Measurements from ENCODE around the gene LRBA. TPM values are rescaled to one million over a fixed set of nuclear protein-coding genes. Genes with fewer than 3 reads are reported as not detected.
A peak's percentile ranks its signal among the peaks of the same experiment; 100 is the strongest.

The LRBA gene
- total RNA-seq, 2 donors from 2014 or later = 37.7 to 70.5 TPM

- Mint-ChIP-seq H3K4me1 (ENCODE audit: low read depth in 2 of 2) (peaks cover 7 to 13% of the 10 kb centered on the region in 2 donors), H3K27ac (no peak overlapping the region), H3K9me3 (peaks cover 4% of the 10 kb centered on the region), H3K27me3 (no peaks in the 10 kb centered on the region), H3K36me3 (peaks cover 16% of the 10 kb centered on the region), H3K4me3 (no peak overlapping the region)
- ATAC-seq (no peak), DNase-seq (ENCODE audit: low spot score) (no peak)
Observed at GRCh38 chr4:150451883-150452282, 563.2 kb downstream of the LRBA start.

DNA sequence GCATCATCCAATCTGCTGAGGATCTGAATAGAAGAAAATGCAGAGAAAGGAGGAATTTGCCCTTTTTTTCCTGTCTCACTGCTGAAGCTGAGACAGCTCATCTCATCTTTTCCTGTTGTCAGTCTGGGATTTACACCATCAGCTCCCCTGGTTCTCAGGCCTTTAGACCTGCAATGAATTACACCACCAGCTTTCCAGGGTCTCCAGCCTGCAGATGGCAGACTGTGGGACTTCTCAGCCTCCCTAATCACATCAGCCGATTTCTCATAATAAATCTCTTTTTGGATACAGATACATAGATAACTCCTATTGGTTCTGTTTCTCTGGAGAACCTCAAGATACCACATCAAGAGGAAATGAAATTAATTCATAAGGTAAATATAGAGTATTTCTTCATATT, 567.7 kb downstream of the LRBA start:
- no peaks in the 10 kb centered on the region for H3K27me3 Mint-ChIP-seq
- H3K36me3 Mint-ChIP-seq = peaks cover 4% of the 10 kb centered on the region
- DNase-seq (ENCODE audit: low spot score) (no peak), ATAC-seq (no peak)
- H3K9me3 Mint-ChIP-seq = no peaks in the 10 kb centered on the region
- no peak overlapping the region for H3K4me3 Mint-ChIP-seq
- peaks cover 0 to 4% of the 10 kb centered on the region in 2 donors for H3K4me1 Mint-ChIP-seq (ENCODE audit: low read depth in 2 of 2)
- H3K27ac Mint-ChIP-seq = peak overlapping the region in 1 of 2 donors; percentile 4

GRCh38 chr4:150439451-150439933, 575.6 kb downstream of the LRBA start:
- no peak for DNase-seq (ENCODE audit: low spot score)
- Mint-ChIP-seq H3K9me3 (no peaks in the 10 kb centered on the region), H3K27me3 (no peaks in the 10 kb centered on the region), H3K4me3 (no peak overlapping the region), H3K4me1 (ENCODE audit: low read depth in 2 of 2) (peaks cover 7 to 14% of the 10 kb centered on the region in 2 donors), H3K36me3 (peaks cover 14% of the 10 kb centered on the region), H3K27ac (no peak overlapping the region)
- no peak for ATAC-seq

DNA sequence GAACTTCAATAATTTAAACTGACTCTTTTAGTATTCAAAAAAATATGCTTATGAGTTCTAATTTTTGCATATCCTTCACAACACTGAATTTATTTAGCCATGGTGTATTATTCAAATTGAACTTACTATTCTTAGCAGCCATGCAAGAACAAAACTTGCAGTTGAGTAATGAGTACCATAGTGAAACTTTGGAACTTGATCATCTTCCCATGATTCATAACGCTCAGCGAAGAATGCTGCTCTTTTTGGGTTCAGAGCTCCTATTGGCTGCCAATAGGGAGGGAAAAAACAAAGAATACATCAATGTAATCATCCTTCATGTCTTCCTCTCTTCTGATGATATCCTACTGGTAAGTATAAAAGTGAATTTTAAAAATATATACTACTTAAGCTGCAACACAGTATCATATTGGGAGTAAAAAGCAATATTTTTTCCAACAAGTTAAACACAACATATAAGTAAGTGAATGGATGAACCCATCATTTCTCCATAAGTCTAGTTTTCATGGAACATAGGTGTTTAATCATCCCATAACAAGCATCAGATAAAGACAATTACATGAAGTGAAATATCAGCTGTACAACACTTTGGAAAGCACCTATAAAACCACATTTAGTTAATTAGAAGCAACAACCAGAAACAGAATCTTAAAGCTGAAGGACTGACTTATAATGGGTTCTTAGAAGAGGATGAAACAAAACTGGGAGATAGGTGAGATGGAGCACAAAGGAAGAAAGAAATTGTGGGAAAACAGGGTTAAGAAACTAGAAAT, 578.3 kb downstream of the LRBA start:
- Mint-ChIP-seq H3K4me3 (peak overlapping the region; percentile 37), H3K4me1 (ENCODE audit: low read depth in 2 of 2) (peaks cover 7 to 14% of the 10 kb centered on the region in 2 donors), H3K9me3 (no peaks in the 10 kb centered on the region), H3K36me3 (peaks cover 19% of the 10 kb centered on the region), H3K27me3 (no peaks in the 10 kb centered on the region), H3K27ac (peak overlapping the region; percentile 5 to 77)
- ATAC-seq (peak; percentile 75 to 84), DNase-seq (ENCODE audit: low spot score) (no peak)

- Mint-ChIP-seq H3K4me3 (no peak overlapping the region), H3K9me3 (no peaks in the 10 kb centered on the region), H3K27ac (no peak overlapping the region), H3K4me1 (ENCODE audit: low read depth in 2 of 2) (peaks cover 2 to 3% of the 10 kb centered on the region in 2 donors), H3K27me3 (no peaks in the 10 kb centered on the region), H3K36me3 (peaks cover 16% of the 10 kb centered on the region)
- ATAC-seq (no peak), DNase-seq (ENCODE audit: low spot score) (no peak)
Observed at GRCh38 chr4:150431221-150431620, 583.9 kb downstream of the LRBA start.

- Mint-ChIP-seq H3K9me3 (no peaks in the 10 kb centered on the region), H3K27ac (no peak overlapping the region), H3K4me1 (ENCODE audit: low read depth in 2 of 2) (no peaks in the 10 kb centered on the region), H3K27me3 (no peaks in the 10 kb centered on the region), H3K36me3 (no peaks in the 10 kb centered on the region), H3K4me3 (no peak overlapping the region)
- no peak for ATAC-seq
- no peak for DNase-seq (ENCODE audit: low spot score)
Observed at GRCh38 chr4:150425161-150425560, 589.9 kb downstream of the LRBA start.

DNA sequence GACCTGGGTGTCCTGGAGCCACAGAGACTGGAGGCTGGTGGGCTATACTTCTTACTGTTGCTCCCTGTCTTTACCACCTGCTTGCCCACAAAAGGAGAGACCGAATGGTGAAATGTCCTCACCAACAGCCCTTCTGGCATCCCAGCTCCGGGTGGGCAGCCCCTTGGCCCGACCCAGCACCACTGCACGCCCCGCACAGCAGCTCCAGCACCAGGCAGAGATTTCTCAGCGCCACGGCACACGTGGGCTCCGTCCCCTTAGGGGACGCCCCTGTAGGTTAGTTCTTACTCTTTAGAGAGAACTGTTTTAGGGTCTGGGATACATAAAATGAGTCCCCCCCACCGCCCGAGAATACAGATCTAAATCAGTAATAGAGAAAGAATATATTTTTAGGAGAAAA, 591.6 kb downstream of the LRBA start:
- no peak overlapping the region for H3K27ac Mint-ChIP-seq

GRCh38 chr4:150423074-150423473, 592.0 kb downstream of the LRBA start:
- no peak for ATAC-seq
- no peak overlapping the region for H3K4me3 Mint-ChIP-seq
- H3K4me1 Mint-ChIP-seq (ENCODE audit: low read depth in 2 of 2) = no peaks in the 10 kb centered on the region
- no peak overlapping the region for H3K27ac Mint-ChIP-seq
- H3K27me3 Mint-ChIP-seq = no peaks in the 10 kb centered on the region
- no peaks in the 10 kb centered on the region for H3K36me3 Mint-ChIP-seq
- no peaks in the 10 kb centered on the region for H3K9me3 Mint-ChIP-seq
- DNase-seq (ENCODE audit: low spot score) = no peak

More for the DNA sequence above, 591.6 kb downstream of the LRBA start:
- Mint-ChIP-seq H3K36me3 (no peaks in the 10 kb centered on the region), H3K9me3 (no peaks in the 10 kb centered on the region), H3K27me3 (no peaks in the 10 kb centered on the region), H3K4me1 (ENCODE audit: low read depth in 2 of 2) (no peaks in the 10 kb centered on the region), H3K4me3 (no peak overlapping the region)
- DNase-seq (ENCODE audit: low spot score) (no peak), ATAC-seq (no peak)

DNA sequence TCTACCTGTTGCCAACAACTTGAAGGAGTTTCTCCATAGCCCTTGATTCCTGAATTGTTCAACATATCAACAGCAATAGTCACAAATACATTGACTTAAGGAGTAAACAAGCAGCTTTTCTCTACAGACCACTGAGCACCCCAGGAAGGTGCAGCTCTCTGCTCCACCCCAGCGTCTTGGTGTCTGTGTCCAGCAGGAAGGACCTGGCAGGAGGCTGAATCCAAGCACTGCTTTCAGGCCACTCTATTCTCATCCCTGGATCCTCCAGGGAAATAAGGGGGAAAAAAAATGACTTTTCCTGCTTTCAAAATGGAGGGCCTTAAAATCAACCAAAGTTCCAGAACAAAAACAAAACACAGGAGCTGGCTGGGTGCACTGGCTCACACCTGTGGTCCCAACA, 593.5 kb downstream of the LRBA start:
- H3K27ac Mint-ChIP-seq = no peak overlapping the region
- H3K36me3 Mint-ChIP-seq = no peaks in the 10 kb centered on the region
- no peak for DNase-seq (ENCODE audit: low spot score)
- no peaks in the 10 kb centered on the region for H3K9me3 Mint-ChIP-seq
- no peak for ATAC-seq
- no peaks in the 10 kb centered on the region for H3K27me3 Mint-ChIP-seq
- no peaks in the 10 kb centered on the region for H3K4me1 Mint-ChIP-seq (ENCODE audit: low read depth in 2 of 2)
- no peak overlapping the region for H3K4me3 Mint-ChIP-seq

GRCh38 chr4:150419939-150420338, 595.1 kb downstream of the LRBA start:
- no peaks in the 10 kb centered on the region for H3K27me3 Mint-ChIP-seq
- no peak for DNase-seq (ENCODE audit: low spot score)
- H3K4me3 Mint-ChIP-seq = no peak overlapping the region
- ATAC-seq = no peak
- no peaks in the 10 kb centered on the region for H3K4me1 Mint-ChIP-seq (ENCODE audit: low read depth in 2 of 2)
- H3K27ac Mint-ChIP-seq = no peak overlapping the region
- H3K36me3 Mint-ChIP-seq = no peaks in the 10 kb centered on the region
- no peaks in the 10 kb centered on the region for H3K9me3 Mint-ChIP-seq

- H3K27me3 Mint-ChIP-seq = no peaks in the 10 kb centered on the region
- DNase-seq (ENCODE audit: low spot score) (no peak), ATAC-seq (no peak)
- H3K27ac Mint-ChIP-seq = no peak overlapping the region
- no peak overlapping the region for H3K4me3 Mint-ChIP-seq
- H3K4me1 Mint-ChIP-seq (ENCODE audit: low read depth in 2 of 2) = no peaks in the 10 kb centered on the region
- H3K36me3 Mint-ChIP-seq = no peaks in the 10 kb centered on the region
- no peaks in the 10 kb centered on the region for H3K9me3 Mint-ChIP-seq
Observed at GRCh38 chr4:150418757-150419410, 596.2 kb downstream of the LRBA start.

- Mint-ChIP-seq H3K4me1 (ENCODE audit: low read depth in 2 of 2) (no peaks in the 10 kb centered on the region), H3K4me3 (no peak overlapping the region), H3K36me3 (no peaks in the 10 kb centered on the region), H3K9me3 (no peaks in the 10 kb centered on the region), H3K27ac (no peak overlapping the region), H3K27me3 (no peaks in the 10 kb centered on the region)
- DNase-seq (ENCODE audit: low spot score) = no peak
- no peak for ATAC-seq
Observed at GRCh38 chr4:150415213-150415612, 599.9 kb downstream of the LRBA start.

GRCh38 chr4:150411520-150411919, 603.6 kb downstream of the LRBA start:
- no peak overlapping the region for H3K27ac Mint-ChIP-seq
- no peaks in the 10 kb centered on the region for H3K27me3 Mint-ChIP-seq
- no peaks in the 10 kb centered on the region for H3K36me3 Mint-ChIP-seq
- H3K9me3 Mint-ChIP-seq = no peaks in the 10 kb centered on the region
- H3K4me3 Mint-ChIP-seq = no peak overlapping the region
- no peaks in the 10 kb centered on the region for H3K4me1 Mint-ChIP-seq (ENCODE audit: low read depth in 2 of 2)
- DNase-seq (ENCODE audit: low spot score) (no peak), ATAC-seq (no peak)

DNA sequence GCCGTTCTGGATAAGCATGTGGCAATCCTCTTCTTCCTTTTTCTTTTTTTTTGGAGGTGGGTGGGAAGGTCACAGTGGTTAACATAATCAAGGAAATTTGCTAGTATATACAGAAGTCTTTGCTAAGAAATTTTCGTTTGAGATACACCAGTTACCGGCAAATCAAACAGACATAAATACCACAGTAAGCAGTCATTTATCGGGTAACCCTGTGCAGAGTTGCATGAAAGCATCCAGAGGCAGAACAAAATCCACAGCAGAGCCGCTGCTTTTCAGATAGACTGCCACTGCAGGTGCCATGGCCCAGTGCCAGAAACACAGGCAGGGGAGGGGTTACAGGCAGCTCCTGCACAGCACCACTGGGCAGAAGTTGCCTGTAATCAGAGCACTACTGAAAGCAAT, 612.2 kb downstream of the LRBA start:
- H3K4me1 Mint-ChIP-seq (ENCODE audit: low read depth in 2 of 2) = peaks cover 0 to 10% of the 10 kb centered on the region in 2 donors
- H3K27ac Mint-ChIP-seq = no peak overlapping the region
- DNase-seq (ENCODE audit: low spot score) = no peak
- no peaks in the 10 kb centered on the region for H3K36me3 Mint-ChIP-seq
- no peaks in the 10 kb centered on the region for H3K27me3 Mint-ChIP-seq
- H3K9me3 Mint-ChIP-seq = no peaks in the 10 kb centered on the region
- ATAC-seq = no peak
- H3K4me3 Mint-ChIP-seq = no peak overlapping the region
